MCF 10A (cell line): ENCODE measurements around the gene OR12D1. TPM values are rescaled to one million over a fixed set of nuclear protein-coding genes. Genes with fewer than 3 reads are reported as not detected.
"Not testable (repeated sequence)": the region's sequence is repeated elsewhere in the genome, so short reads cannot be mapped to it uniquely, and the experiment has no call there.

ENCODE experiments used
- BruUV-seq: library from RNA; stranded (reverse); fragments of 400-500 nt; replicated peaks from 2 replicates; lab custom pipeline; 2021; lab: Mats Ljungman, UMichigan
- CTCF ChIA-PET: fragments of 300-600 bp; sonication (Branson Sonifier 250); formaldehyde crosslinking; extraction: SDS; loops from one replicate; lab custom pipeline; 2021; ENCODE audit warnings: antibody characterized with exemption, inconsistent platforms; lab: Yijun Ruan, JAX
- POLR2A ChIA-PET: fragments of 300-600, 350-650 bp; sonication (Branson Sonifier 250); formaldehyde crosslinking; extraction: SDS; loops from one replicate; lab custom pipeline; 2020; ENCODE audit warnings: antibody characterized with exemption, inconsistent platforms; lab: Yijun Ruan, JAX
- DNase-seq: peaks from one replicate; pipeline ENCODE4 v3.0.0-alpha.2; 2018; ENCODE audit not compliant: unreplicated experiment
- H3K27ac Mint-ChIP-seq: one replicate; pipeline ENCODE4 v1.8.0; 2022; ENCODE audit warnings: mild to moderate bottlenecking, low read depth, mixed read lengths; ENCODE audit not compliant: unreplicated experiment
- H3K27me3 Mint-ChIP-seq: one replicate; pipeline ENCODE4 v1.8.0; 2022; ENCODE audit warnings: mixed read lengths; ENCODE audit not compliant: insufficient read depth, unreplicated experiment
- H3K36me3 Mint-ChIP-seq: one replicate; pipeline ENCODE4 v1.8.0; 2022; ENCODE audit warnings: mild to moderate bottlenecking, moderate library complexity, mixed read lengths; ENCODE audit not compliant: insufficient read depth, unreplicated experiment
- H3K4me1 Mint-ChIP-seq: one replicate; pipeline ENCODE4 v1.8.0; 2022; ENCODE audit warnings: mixed read lengths; ENCODE audit not compliant: insufficient read depth, unreplicated experiment
- H3K4me3 Mint-ChIP-seq: one replicate; pipeline ENCODE4 v1.8.0; 2022; ENCODE audit warnings: mild to moderate bottlenecking, moderate library complexity, mixed read lengths; ENCODE audit not compliant: unreplicated experiment
- H3K9me3 Mint-ChIP-seq: one replicate; pipeline ENCODE4 v1.8.0; 2022; ENCODE audit warnings: mixed read lengths; ENCODE audit not compliant: unreplicated experiment
- intact Hi-C: fragments of 100-400 bp; cut with micrococcal nuclease; formaldehyde crosslinking; loops from 2 replicates; pipeline ENCODE4 v1.14.1; 2022
- total RNA-seq: library from RNA; stranded (reverse); gene quantifications from 2 replicates; pipeline ENCODE4 v1.2.3, GENCODE V29; 2022
- TF ChIP-seq, protein P1 (sequence below): fragments of 200-600 bp; IDR thresholded peaks from one replicate; pipeline ENCODE4 v1.8.0; 2022; ENCODE audit warnings: antibody characterized with exemption, mild to moderate bottlenecking; ENCODE audit not compliant: unreplicated experiment

The OR12D1 gene
- total RNA-seq, 1 experiment from 2014 or later = not detected

- DNase-seq = peak; percentile 5
- Mint-ChIP-seq H3K27me3 (peaks cover 87% of the 10 kb centered on the region), H3K27ac (no peak overlapping the region), H3K4me3 (no peak overlapping the region), H3K9me3 (no peaks in the 10 kb centered on the region), H3K36me3 (no peaks in the 10 kb centered on the region), H3K4me1 (no peaks in the 10 kb centered on the region)
- TF ChIP-seq, protein P1, sequence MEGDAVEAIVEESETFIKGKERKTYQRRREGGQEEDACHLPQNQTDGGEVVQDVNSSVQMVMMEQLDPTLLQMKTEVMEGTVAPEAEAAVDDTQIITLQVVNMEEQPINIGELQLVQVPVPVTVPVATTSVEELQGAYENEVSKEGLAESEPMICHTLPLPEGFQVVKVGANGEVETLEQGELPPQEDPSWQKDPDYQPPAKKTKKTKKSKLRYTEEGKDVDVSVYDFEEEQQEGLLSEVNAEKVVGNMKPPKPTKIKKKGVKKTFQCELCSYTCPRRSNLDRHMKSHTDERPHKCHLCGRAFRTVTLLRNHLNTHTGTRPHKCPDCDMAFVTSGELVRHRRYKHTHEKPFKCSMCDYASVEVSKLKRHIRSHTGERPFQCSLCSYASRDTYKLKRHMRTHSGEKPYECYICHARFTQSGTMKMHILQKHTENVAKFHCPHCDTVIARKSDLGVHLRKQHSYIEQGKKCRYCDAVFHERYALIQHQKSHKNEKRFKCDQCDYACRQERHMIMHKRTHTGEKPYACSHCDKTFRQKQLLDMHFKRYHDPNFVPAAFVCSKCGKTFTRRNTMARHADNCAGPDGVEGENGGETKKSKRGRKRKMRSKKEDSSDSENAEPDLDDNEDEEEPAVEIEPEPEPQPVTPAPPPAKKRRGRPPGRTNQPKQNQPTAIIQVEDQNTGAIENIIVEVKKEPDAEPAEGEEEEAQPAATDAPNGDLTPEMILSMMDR = no peak
- intact Hi-C loops = no loop called here
- ChIA-PET POLR2A (no interaction called here), CTCF (no interaction called here)
- BruUV-seq = no TSS peak
Observed at GRCh38 chr6:29426654-29427053, 11.9 kb downstream of the OR12D1 start.

DNA sequence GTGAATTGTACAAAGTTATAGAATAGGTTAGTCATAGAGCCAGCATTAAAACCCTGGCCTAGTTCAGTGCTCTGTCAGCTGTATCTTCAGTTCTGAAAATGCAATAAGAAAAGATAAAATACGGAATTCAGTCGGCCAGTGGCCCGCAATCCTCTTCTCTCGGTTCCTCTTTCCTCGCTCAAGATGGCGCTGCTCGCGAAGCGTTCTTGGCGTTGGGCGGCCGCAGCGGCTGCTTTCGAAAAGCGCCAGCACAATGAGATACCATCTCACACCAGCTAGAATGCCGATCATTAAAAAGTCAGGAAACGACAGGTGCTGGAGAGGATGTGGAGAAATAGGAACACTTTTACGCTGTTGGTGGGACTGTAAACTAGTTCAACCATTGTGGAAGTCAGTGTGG is 22.0 kb downstream of the OR12D1 start:
- peaks cover 75% of the 10 kb centered on the region for H3K27me3 Mint-ChIP-seq
- H3K27ac Mint-ChIP-seq, POLR2A ChIA-PET, DNase-seq, H3K36me3 Mint-ChIP-seq, BruUV-seq, intact Hi-C loops, H3K4me1 Mint-ChIP-seq, H3K4me3 Mint-ChIP-seq, H3K9me3 Mint-ChIP-seq: not testable (repeated sequence)
- CTCF ChIA-PET = interaction anchor here (0.6 kb wide), 1 partner anchor 421 kb away, joined by 3 read pairs; no protein-coding TSS in a partner anchor

DNA sequence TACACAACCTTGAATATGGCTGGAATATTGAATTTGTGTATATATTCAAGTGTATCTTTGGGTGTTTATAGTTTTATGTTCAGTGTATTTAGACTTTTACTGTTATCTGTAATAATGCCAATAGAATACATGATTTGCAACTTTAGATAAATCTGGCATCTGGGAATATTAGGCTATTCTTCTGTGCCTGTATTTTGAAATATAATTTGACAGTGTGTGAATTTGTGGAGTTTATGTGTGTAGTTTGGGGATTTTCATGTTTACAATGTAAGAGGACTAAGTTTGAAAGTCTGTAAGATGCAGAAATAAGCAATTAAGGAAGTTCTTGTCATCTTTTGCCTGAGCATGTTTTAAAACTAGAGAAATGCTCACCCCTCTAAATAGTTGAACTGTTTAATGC is 24.3 kb downstream of the OR12D1 start, which contains the start of gene OR10C1:
TSS of gene OR10C1 (plus strand) at position 301 of the 400 bp plus-strand sequence. CDS start 710 bp downstream, outside the sequence.
- DNase-seq = no peak
- Mint-ChIP-seq H3K27me3 (peaks cover 65% of the 10 kb centered on the region), H3K4me1 (no peaks in the 10 kb centered on the region), H3K27ac (no peak within 1 kb of the TSS), H3K36me3 (no peaks in the 10 kb centered on the region), H3K9me3 (no peaks in the 10 kb centered on the region), H3K4me3 (no peak within 1 kb of the TSS)
- POLR2A ChIA-PET = no interaction called here
- TF ChIP-seq, protein P1 = no peak
- intact Hi-C loops = no loop called here
- BruUV-seq = no TSS peak
- CTCF ChIA-PET = interaction anchor here (0.6 kb wide), 1 partner anchor 592 kb away, joined by 3 read pairs; no protein-coding TSS in a partner anchor

GRCh38 chr6:29442719-29443118 is 28.0 kb downstream of the OR12D1 start:
- intact Hi-C loops = no loop called here
- ChIA-PET CTCF (no interaction called here), POLR2A (no interaction called here)
- no TSS peak for BruUV-seq
- Mint-ChIP-seq H3K4me3 (no peak overlapping the region), H3K27me3 (peaks cover 62% of the 10 kb centered on the region), H3K36me3 (no peaks in the 10 kb centered on the region), H3K4me1 (no peaks in the 10 kb centered on the region), H3K9me3 (no peaks in the 10 kb centered on the region), H3K27ac (no peak overlapping the region)
- peak; percentile 7 for DNase-seq
- TF ChIP-seq, protein P1 = no peak

DNA sequence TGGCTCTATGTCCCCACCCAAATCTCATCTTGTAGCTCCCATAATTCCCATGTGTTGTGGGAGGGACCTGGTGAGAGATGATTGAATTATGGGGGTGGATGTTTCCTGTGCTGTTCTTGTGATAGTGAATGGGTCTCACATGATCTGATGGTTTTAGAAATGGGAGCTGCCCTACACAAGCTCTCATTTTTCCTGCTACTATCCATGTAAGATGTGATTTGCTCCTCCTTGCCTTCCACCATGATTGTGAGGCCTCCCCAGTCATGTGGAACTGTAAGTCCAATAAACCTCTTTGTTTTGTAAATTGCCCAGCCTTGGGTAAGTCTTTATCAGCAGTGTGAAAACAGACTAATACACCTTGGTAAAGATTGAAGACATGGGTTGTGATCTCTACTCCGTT is 29.3 kb downstream of the OR12D1 start:
- CTCF ChIA-PET, H3K27ac Mint-ChIP-seq, POLR2A ChIA-PET, H3K4me1 Mint-ChIP-seq, H3K9me3 Mint-ChIP-seq, H3K36me3 Mint-ChIP-seq, intact Hi-C loops, DNase-seq, BruUV-seq, H3K4me3 Mint-ChIP-seq: not testable (repeated sequence)
- H3K27me3 Mint-ChIP-seq = peaks cover 52% of the 10 kb centered on the region
